Osteoblast (primary cell): ENCODE measurements around the gene CAMTA1. TPM values are rescaled to one million over a fixed set of nuclear protein-coding genes. Genes with fewer than 3 reads are reported as not detected.

Experiments
- DNase-seq: peaks from one replicate; pipeline ENCODE4 v3.0.0; 2011; ENCODE audit warnings: low spot score, mixed read lengths; ENCODE audit not compliant: insufficient read length; ENCODE audit errors: missing footprints
- H2AFZ ChIP-seq: 2 replicates; pipeline ENCODE4 v1.6.0; 2011; ENCODE audit warnings: mild to moderate bottlenecking, low read length
- H3K27ac ChIP-seq: 2 replicates; pipeline ENCODE4 v1.5.1; 2011; ENCODE audit warnings: mild to moderate bottlenecking, low read depth, low read length, moderate library complexity
- H3K27me3 ChIP-seq: 2 replicates; pipeline ENCODE4 v1.6.0; 2012; ENCODE audit warnings: mild to moderate bottlenecking, control low read depth, inconsistent platforms, low read length, moderate library complexity; ENCODE audit not compliant: insufficient read depth
- H3K36me3 ChIP-seq: 2 replicates; pipeline ENCODE4 v1.5.1; 2011; ENCODE audit warnings: mild to moderate bottlenecking, low read length, control low read depth, moderate library complexity; ENCODE audit not compliant: insufficient read depth
- H3K4me1 ChIP-seq: 2 replicates; pipeline ENCODE4 v1.5.1; 2011; ENCODE audit warnings: mild to moderate bottlenecking, low read length, control low read depth, moderate library complexity; ENCODE audit not compliant: insufficient read depth
- H3K4me2 ChIP-seq: 2 replicates; pipeline ENCODE4 v1.6.0; 2011; ENCODE audit warnings: mild to moderate bottlenecking, low read length; ENCODE audit not compliant: insufficient read depth
- H3K4me3 ChIP-seq: fragments of 200-600 bp; sonication (generic); 3 replicates; pipeline ENCODE4 v1.5.1; 2012; ENCODE audit warnings: mild to moderate bottlenecking, low read length, inconsistent platforms; ENCODE audit not compliant: insufficient read depth
- H3K79me2 ChIP-seq: 2 replicates; pipeline ENCODE4 v1.6.0; 2012; ENCODE audit warnings: mild to moderate bottlenecking, low read length, control low read depth, inconsistent platforms; ENCODE audit not compliant: insufficient read depth
- H3K9me3 ChIP-seq: 2 replicates; pipeline ENCODE4 v1.5.1; 2011; ENCODE audit warnings: low read depth, low read length, control low read depth
- H4K20me1 ChIP-seq: 2 replicates; pipeline ENCODE4 v1.6.0; 2012; ENCODE audit warnings: mild to moderate bottlenecking, low read length, control low read depth; ENCODE audit not compliant: insufficient read depth
- total RNA-seq: library from RNA; depleted of rRNA; stranded (reverse); fragments of >200 nt; gene quantifications from 2 replicates; pipeline ENCODE4 v1.2.3, GENCODE V29; 2012
- TF ChIP-seq, protein P1 (sequence below): IDR thresholded peaks from 2 replicates; pipeline ENCODE4 v1.5.1; 2011; ENCODE audit warnings: mild to moderate bottlenecking, low read depth, low read length, moderate library complexity; ENCODE audit errors: extremely low read depth

The CAMTA1 gene
- total RNA-seq, 1 donor, result 47.4 TPM

DNA sequence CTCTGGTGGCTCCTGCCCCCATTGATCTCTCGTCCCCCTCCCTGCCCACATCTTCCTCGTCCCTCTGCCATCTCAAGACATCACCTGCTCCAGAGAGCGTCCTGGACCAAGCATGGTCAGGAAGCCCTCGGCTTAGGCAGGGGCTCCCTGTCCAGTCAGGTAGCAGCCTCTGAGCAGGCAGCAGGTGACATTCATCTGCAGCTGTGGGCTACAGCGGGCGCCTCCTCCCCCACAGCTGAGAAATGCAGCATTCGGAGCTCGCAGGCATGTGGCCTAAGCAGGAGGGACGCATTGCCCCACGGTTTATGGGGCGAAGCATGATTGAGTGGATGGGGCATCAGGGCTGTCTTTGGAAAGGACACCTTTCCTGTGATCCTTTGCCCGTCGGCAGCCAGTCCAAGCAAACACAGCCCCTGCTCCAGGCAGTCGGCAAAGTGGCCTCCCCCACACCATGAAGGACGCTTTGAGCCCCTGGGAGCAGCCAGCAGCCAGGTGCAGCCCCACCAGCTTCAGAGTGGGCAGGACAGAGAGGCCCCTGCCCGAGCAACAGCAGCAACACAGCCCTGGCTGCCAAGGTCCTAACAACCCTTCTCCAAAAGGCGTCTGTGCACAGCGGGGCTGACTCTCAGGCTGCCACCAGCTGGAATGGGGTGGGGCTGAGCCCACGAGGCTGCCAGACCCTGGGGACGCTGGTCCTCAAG lies 751.8 kb downstream of the CAMTA1 start:
- no peaks in the 10 kb centered on the region for H3K27me3 ChIP-seq
- peak; percentile 61 for DNase-seq
- no peaks in the 10 kb centered on the region for H3K79me2 ChIP-seq
- H3K4me2 ChIP-seq, result no peak overlapping the region
- no peak overlapping the region for H3K4me3 ChIP-seq
- H3K36me3 ChIP-seq, result no peaks in the 10 kb centered on the region
- no peaks in the 10 kb centered on the region for H4K20me1 ChIP-seq
- peaks cover 3% of the 10 kb centered on the region for H3K9me3 ChIP-seq
- no peak overlapping the region for H2AFZ ChIP-seq
- H3K27ac ChIP-seq, result no peak overlapping the region
- TF ChIP-seq, protein P1, sequence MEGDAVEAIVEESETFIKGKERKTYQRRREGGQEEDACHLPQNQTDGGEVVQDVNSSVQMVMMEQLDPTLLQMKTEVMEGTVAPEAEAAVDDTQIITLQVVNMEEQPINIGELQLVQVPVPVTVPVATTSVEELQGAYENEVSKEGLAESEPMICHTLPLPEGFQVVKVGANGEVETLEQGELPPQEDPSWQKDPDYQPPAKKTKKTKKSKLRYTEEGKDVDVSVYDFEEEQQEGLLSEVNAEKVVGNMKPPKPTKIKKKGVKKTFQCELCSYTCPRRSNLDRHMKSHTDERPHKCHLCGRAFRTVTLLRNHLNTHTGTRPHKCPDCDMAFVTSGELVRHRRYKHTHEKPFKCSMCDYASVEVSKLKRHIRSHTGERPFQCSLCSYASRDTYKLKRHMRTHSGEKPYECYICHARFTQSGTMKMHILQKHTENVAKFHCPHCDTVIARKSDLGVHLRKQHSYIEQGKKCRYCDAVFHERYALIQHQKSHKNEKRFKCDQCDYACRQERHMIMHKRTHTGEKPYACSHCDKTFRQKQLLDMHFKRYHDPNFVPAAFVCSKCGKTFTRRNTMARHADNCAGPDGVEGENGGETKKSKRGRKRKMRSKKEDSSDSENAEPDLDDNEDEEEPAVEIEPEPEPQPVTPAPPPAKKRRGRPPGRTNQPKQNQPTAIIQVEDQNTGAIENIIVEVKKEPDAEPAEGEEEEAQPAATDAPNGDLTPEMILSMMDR, result no peak
- no peaks in the 10 kb centered on the region for H3K4me1 ChIP-seq

DNA sequence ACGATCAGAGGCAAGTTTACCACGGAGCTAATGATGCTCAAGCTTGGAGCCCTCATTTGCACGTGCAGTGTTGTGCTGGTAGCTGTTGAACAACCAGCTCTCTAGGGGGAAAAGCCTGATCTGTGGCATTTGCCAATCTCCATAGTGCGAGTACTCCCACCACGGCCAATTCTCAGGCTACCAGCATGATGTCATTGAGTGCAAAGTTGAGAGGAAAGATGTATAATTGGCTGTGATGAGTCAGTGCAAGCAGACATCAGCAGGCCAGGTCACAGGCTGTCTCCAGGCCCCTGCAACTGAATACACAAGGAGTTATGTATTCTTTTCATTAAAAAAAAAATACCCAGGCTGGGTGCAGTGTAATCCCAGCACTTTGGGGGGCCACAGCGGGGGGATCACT lies 752.8 kb downstream of the CAMTA1 start:
- H4K20me1 ChIP-seq, result no peaks in the 10 kb centered on the region
- H3K4me2 ChIP-seq, result no peak overlapping the region
- no peaks in the 10 kb centered on the region for H3K27me3 ChIP-seq
- TF ChIP-seq, protein P1, result no peak
- peak; percentile 92 for DNase-seq
- no peak overlapping the region for H2AFZ ChIP-seq
- peak overlapping the region; percentile 41 for H3K27ac ChIP-seq
- no peak overlapping the region for H3K4me3 ChIP-seq
- H3K9me3 ChIP-seq, result peaks cover 3% of the 10 kb centered on the region
- H3K4me1 ChIP-seq, result no peaks in the 10 kb centered on the region
- no peaks in the 10 kb centered on the region for H3K36me3 ChIP-seq
- H3K79me2 ChIP-seq, result no peaks in the 10 kb centered on the region

DNA sequence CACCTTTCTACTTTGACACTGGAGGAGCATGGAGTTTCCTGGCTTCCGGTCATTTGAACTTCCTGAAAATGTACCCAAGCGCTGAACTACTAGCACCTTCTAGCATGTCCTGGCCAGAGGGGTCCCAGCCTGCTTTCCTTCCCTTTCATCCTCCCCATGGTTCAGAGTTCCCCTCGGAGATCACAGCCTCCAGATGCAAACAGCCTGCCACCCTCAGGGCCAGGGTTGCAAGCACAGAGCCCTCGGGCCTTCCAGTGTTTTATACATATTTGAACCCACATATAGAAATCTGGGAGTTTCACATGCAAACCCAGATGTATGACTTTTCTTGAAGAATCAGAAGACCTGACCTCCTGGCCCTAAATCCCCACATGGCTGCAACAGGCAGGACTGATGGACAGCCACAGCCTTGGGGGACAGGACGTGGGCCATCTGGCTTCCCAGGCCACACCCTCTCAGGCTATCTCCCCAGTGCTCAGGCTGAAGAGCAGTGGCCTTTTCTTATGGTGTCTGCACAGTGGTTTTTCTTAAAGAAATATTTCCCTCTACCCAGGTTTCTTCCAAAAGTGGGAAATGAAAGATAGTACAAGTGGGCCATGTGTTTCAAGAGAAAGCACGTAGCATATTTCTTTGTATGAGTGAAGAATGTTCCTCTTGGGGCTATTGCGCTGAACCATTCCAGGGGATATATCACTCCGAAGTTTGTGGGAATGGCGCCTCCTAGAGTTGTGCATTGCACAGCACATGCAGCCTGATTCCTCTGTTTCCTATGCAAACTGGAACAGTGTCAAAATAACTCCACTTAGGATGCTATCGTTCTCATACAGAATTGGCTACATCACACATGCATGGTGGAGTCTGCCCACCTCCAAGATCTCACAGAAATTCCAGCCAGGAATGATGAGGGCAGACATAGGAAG lies 753.9 kb downstream of the CAMTA1 start:
- no peak overlapping the region for H3K4me3 ChIP-seq
- no peaks in the 10 kb centered on the region for H4K20me1 ChIP-seq
- H2AFZ ChIP-seq, result no peak overlapping the region
- no peak overlapping the region for H3K4me2 ChIP-seq
- DNase-seq, result peak; percentile 38
- peaks cover 3% of the 10 kb centered on the region for H3K9me3 ChIP-seq
- peak overlapping the region; percentile 41 for H3K27ac ChIP-seq
- TF ChIP-seq, protein P1, result no peak
- H3K4me1 ChIP-seq, result no peaks in the 10 kb centered on the region
- no peaks in the 10 kb centered on the region for H3K36me3 ChIP-seq
- no peaks in the 10 kb centered on the region for H3K79me2 ChIP-seq
- no peaks in the 10 kb centered on the region for H3K27me3 ChIP-seq

DNA sequence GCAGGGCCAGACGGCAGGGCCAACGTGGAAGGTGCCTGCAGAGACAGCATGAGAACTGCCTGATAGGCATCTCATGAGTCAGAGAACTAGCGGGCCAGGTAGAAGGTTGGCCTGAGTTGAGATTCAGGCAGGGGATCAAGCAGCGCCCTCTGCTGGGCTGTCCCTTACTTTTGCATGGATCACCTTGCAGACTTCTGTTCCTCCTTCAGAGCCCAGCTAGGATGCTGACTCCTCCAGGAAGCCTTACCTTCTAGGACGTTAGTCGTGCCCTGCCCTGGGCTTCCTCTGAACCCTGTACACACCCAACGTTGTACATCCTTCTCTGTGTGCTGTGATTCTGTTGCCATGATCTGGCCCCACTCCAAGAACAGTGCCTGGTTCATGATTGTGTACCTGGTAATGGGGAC lies 754.5 kb downstream of the CAMTA1 start:
- Histone ChIP-seq H3K27ac (no peak overlapping the region), H3K4me3 (no peak overlapping the region), H4K20me1 (no peaks in the 10 kb centered on the region), H3K36me3 (no peaks in the 10 kb centered on the region), H3K27me3 (no peaks in the 10 kb centered on the region), H3K4me2 (no peak overlapping the region), H3K9me3 (peaks cover 3% of the 10 kb centered on the region), H2AFZ (no peak overlapping the region), H3K79me2 (no peaks in the 10 kb centered on the region), H3K4me1 (no peaks in the 10 kb centered on the region)
- DNase-seq, result peak; percentile 35
- TF ChIP-seq, protein P1, result peak; percentile 56
